A673 (cell line): ENCODE data around the gene ATXN10. TPM values are rescaled to one million over a fixed set of nuclear protein-coding genes. Genes with fewer than 3 reads are reported as not detected.

Source experiments
- BruUV-seq: library from RNA; stranded (reverse); fragments of 400-500 nt; replicated peaks from 2 replicates; lab custom pipeline; 2021; lab: Mats Ljungman, UMichigan
- CTCF ChIA-PET: fragments of 300-600 bp; sonication (Branson Sonifier 250); formaldehyde crosslinking; loops from one replicate; lab custom pipeline; 2022; ENCODE audit warnings: antibody characterized with exemption; lab: Charles Lee
- POLR2A ChIA-PET: fragments of 300-600 bp; sonication (Branson Sonifier 250); formaldehyde crosslinking; loops from one replicate; lab custom pipeline; 2022; ENCODE audit warnings: antibody characterized with exemption; ENCODE audit not compliant: low non-redundant PET; lab: Charles Lee
- DNase-seq: peaks from one replicate; pipeline ENCODE4 v3.0.0-alpha.2; 2015; ENCODE audit warnings: low spot score
- H3K27ac ChIP-seq: fragments of 200-600 bp; sonication (generic); 2 replicates; pipeline ENCODE4 v1.5.1; 2016; ENCODE audit warnings: mixed run types, low read depth, mild to moderate bottlenecking, mixed read lengths, antibody characterized with exemption, low read length; ENCODE audit not compliant: poor library complexity, severe bottlenecking
- H3K27me3 ChIP-seq: fragments of 200-600 bp; sonication (generic); replicated peaks from 2 replicates; pipeline ENCODE4 v1.6.1; 2017; ENCODE audit warnings: mixed run types, low read depth, mild to moderate bottlenecking, mixed read lengths, antibody characterized with exemption, low read length; ENCODE audit not compliant: insufficient read depth, poor library complexity
- H3K36me3 ChIP-seq: fragments of 200-600 bp; sonication (generic); 2 replicates; pipeline ENCODE4 v1.6.1; 2016; ENCODE audit warnings: mixed run types, mild to moderate bottlenecking, mixed read lengths, antibody characterized with exemption, low read length; ENCODE audit not compliant: insufficient read depth, poor library complexity, severe bottlenecking
- H3K4me1 ChIP-seq: fragments of 200-600 bp; sonication (generic); 2 replicates; pipeline ENCODE4 v1.6.1; 2017; ENCODE audit warnings: mixed run types, mild to moderate bottlenecking, mixed read lengths, antibody characterized with exemption, low read length; ENCODE audit not compliant: insufficient read depth, poor library complexity, severe bottlenecking
- H3K4me3 ChIP-seq: fragments of 200-600 bp; sonication (generic); 2 replicates; pipeline ENCODE4 v1.5.1; 2016; ENCODE audit warnings: low read depth, mixed run types, mild to moderate bottlenecking, mixed read lengths, low read length; ENCODE audit not compliant: poor library complexity, severe bottlenecking
- H3K9me3 ChIP-seq: fragments of 200-600 bp; sonication (generic); 2 replicates; pipeline ENCODE4 v1.6.1; 2016; ENCODE audit warnings: mixed run types, low read depth, mild to moderate bottlenecking, mixed read lengths, antibody characterized with exemption, low read length; ENCODE audit not compliant: poor library complexity, severe bottlenecking
- EZH2 ChIP-seq: fragments of 200-600 bp; sonication (generic); IDR thresholded peaks from 2 replicates; pipeline ENCODE4 v1.6.1; 2017; ENCODE audit warnings: borderline replicate concordance, low read depth, mild to moderate bottlenecking, mixed read lengths, antibody characterized with exemption, low read length; ENCODE audit not compliant: poor library complexity, severe bottlenecking
- intact Hi-C: fragments of 100-400 bp; cut with micrococcal nuclease; formaldehyde crosslinking; loops from one replicate; pipeline ENCODE4 v1.10.0; 2022; ENCODE audit not compliant: unreplicated experiment
- total RNA-seq: library from RNA; stranded (reverse); gene quantifications from 2 replicates; pipeline ENCODE4 v1.2.3, GENCODE V29; 2021
- TF ChIP-seq, protein P1 (sequence below): fragments of 300-800, 200-600 bp; sonication (generic); conservative IDR thresholded peaks from 2 replicates; pipeline ENCODE4 v1.5.1; 2017; ENCODE audit warnings: low read depth, mild to moderate bottlenecking, antibody characterized with exemption, low read length, moderate library complexity, mixed read lengths

ATXN10 gene
- total RNA-seq, 1 experiment from 2014 or later, result 294 TPM

DNA sequence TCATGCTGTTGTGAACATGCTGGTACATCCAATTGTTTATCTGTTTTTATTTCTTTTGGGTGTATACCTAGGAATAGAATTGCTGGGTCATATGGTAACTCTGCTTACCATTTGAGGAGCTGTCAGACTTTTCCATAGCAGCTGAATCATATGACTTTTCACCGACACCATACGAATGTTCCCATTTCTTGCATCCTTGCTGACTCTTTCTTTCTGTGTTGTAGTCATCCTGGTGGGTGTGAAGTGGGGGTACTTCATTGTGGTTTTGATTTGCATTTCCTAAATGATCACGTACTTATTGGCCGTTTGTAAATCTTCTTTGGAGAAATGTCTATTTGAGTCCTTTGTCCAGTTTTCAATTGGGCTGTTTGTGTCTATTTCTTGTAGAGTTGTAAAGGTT lies 26.5 kb downstream of the ATXN10 start:
- intact Hi-C loops, result no loop called here
- no peak overlapping the region for H3K27ac ChIP-seq
- POLR2A ChIA-PET, result no interaction called here
- no TSS peak for BruUV-seq
- H3K27me3 ChIP-seq, result no peaks in the 10 kb centered on the region
- H3K9me3 ChIP-seq, result no peaks in the 10 kb centered on the region
- TF ChIP-seq, protein P1, sequence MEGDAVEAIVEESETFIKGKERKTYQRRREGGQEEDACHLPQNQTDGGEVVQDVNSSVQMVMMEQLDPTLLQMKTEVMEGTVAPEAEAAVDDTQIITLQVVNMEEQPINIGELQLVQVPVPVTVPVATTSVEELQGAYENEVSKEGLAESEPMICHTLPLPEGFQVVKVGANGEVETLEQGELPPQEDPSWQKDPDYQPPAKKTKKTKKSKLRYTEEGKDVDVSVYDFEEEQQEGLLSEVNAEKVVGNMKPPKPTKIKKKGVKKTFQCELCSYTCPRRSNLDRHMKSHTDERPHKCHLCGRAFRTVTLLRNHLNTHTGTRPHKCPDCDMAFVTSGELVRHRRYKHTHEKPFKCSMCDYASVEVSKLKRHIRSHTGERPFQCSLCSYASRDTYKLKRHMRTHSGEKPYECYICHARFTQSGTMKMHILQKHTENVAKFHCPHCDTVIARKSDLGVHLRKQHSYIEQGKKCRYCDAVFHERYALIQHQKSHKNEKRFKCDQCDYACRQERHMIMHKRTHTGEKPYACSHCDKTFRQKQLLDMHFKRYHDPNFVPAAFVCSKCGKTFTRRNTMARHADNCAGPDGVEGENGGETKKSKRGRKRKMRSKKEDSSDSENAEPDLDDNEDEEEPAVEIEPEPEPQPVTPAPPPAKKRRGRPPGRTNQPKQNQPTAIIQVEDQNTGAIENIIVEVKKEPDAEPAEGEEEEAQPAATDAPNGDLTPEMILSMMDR, result no peak
- TF ChIP-seq EZH2, result no peak
- peaks cover 35% of the 10 kb centered on the region for H3K36me3 ChIP-seq
- no peak overlapping the region for H3K4me3 ChIP-seq
- CTCF ChIA-PET, result no interaction called here
- H3K4me1 ChIP-seq, result no peaks in the 10 kb centered on the region
- no peak for DNase-seq

GRCh38 chr22:45702981-45703380 lies 31.3 kb downstream of the ATXN10 start:
- ChIA-PET POLR2A (no interaction called here), CTCF (no interaction called here)
- Histone ChIP-seq H3K27me3 (no peaks in the 10 kb centered on the region), H3K36me3 (peaks cover 43% of the 10 kb centered on the region), H3K4me3 (no peak overlapping the region), H3K4me1 (no peaks in the 10 kb centered on the region), H3K9me3 (no peaks in the 10 kb centered on the region), H3K27ac (no peak overlapping the region)
- DNase-seq, result no peak
- intact Hi-C loops, result no loop called here
- no peak for TF ChIP-seq EZH2
- TF ChIP-seq, protein P1, result no peak
- no TSS peak for BruUV-seq

- Histone ChIP-seq H3K4me1 (peaks cover 5% of the 10 kb centered on the region), H3K4me3 (no peak overlapping the region), H3K27me3 (no peaks in the 10 kb centered on the region), H3K27ac (no peak overlapping the region), H3K36me3 (peaks cover 47% of the 10 kb centered on the region), H3K9me3 (no peaks in the 10 kb centered on the region)
- POLR2A ChIA-PET, result no interaction called here
- BruUV-seq, result no TSS peak
- intact Hi-C loops, result no loop called here
- TF ChIP-seq, protein P1, result no peak
- no peak for TF ChIP-seq EZH2
- CTCF ChIA-PET, result no interaction called here
- DNase-seq, result no peak
These were observed 32.1 kb downstream of the ATXN10 start for GRCh38 chr22:45703758-45704157.
